Panc1 (cell line): ENCODE results near the gene MSH2. TPM values are rescaled to one million over a fixed set of nuclear protein-coding genes. Genes with fewer than 3 reads are reported as not detected.

ENCODE experiments used
- ATAC-seq: fragments of 200-7000 bp; cut with Tn5 transposase; 2 replicates; pipeline ENCODE4 v1.9.1; 2020; ENCODE audit warnings: mild to moderate bottlenecking, moderate library complexity
- BruUV-seq: library from RNA; stranded (reverse); fragments of 400-500 nt; replicated peaks from 2 replicates; lab custom pipeline; 2021; lab: Mats Ljungman, UMichigan
- CTCF ChIA-PET: fragments of 300-600 bp; sonication (Branson Sonifier 250); formaldehyde crosslinking; loops from one replicate; lab custom pipeline; 2022; ENCODE audit warnings: antibody characterized with exemption; lab: Charles Lee
- POLR2A ChIA-PET: fragments of 300-600 bp; sonication (Branson Sonifier 250); formaldehyde crosslinking; loops from one replicate; lab custom pipeline; 2022; ENCODE audit warnings: antibody characterized with exemption; lab: Charles Lee
- DNase-seq: peaks from one replicate; pipeline ENCODE4 v3.0.0-alpha.2; 2010; ENCODE audit warnings: low read depth, low spot score
- H3K27ac ChIP-seq: 2 replicates; pipeline ENCODE4 v1.5.1; 2011; ENCODE audit warnings: mild to moderate bottlenecking, low read length, inconsistent platforms
- H3K27me3 ChIP-seq: fragments of 200-500 bp; sonication (Bioruptor generic); 2 replicates; pipeline ENCODE4 v1.6.0; 2014; ENCODE audit warnings: low read length, inconsistent platforms; ENCODE audit not compliant: control insufficient read depth, insufficient read depth
- H3K36me3 ChIP-seq: fragments of 200-500 bp; sonication (Bioruptor generic); 2 replicates; pipeline ENCODE4 v1.5.1; 2014; ENCODE audit warnings: inconsistent platforms, mild to moderate bottlenecking, low read length, moderate library complexity; ENCODE audit not compliant: control insufficient read depth, insufficient read depth
- H3K4me1 ChIP-seq: 2 replicates; pipeline ENCODE4 v1.5.1; 2011; ENCODE audit warnings: inconsistent platforms, mild to moderate bottlenecking, low read length, moderate library complexity; ENCODE audit not compliant: control insufficient read depth, insufficient read depth
- H3K4me3 ChIP-seq, 2 experiments: 2 replicates each; pipeline ENCODE4 v1.5.1; 2011 to 2012; ENCODE audit warnings: low read depth in 2 of 2, low read length in 2 of 2, mild to moderate bottlenecking in 2 of 2, inconsistent platforms in 1 of 2, moderate library complexity in 1 of 2
- H3K9me3 ChIP-seq: fragments of 200-500 bp; sonication (Bioruptor generic); 2 replicates; pipeline ENCODE4 v1.5.1; 2014; ENCODE audit warnings: low read depth, mild to moderate bottlenecking, inconsistent platforms, low read length, moderate library complexity; ENCODE audit not compliant: control insufficient read depth, insufficient read depth
- POLR2AphosphoS5 ChIP-seq: IDR thresholded peaks from 2 replicates; pipeline ENCODE4 v1.6.1; 2012; ENCODE audit warnings: mild to moderate bottlenecking, low read depth, low read length, moderate library complexity
- SIN3A ChIP-seq: IDR thresholded peaks from 2 replicates; pipeline ENCODE4 v1.6.1; 2012; ENCODE audit warnings: low read depth, mild to moderate bottlenecking, low read length, moderate library complexity, borderline replicate concordance; ENCODE audit not compliant: insufficient read depth
- TCF7L2 ChIP-seq: IDR thresholded peaks from 2 replicates; pipeline ENCODE4 v1.6.1; 2011; ENCODE audit warnings: mild to moderate bottlenecking, low read depth, low read length, inconsistent platforms
- in situ Hi-C: cut with HindIII; loops from 2 replicates; pipeline ENCODE4 v1.10.0; 2016; ENCODE audit warnings: low sequenced_read_pairs, low pct_unique_long_range_greater_than_20kb
- intact Hi-C: fragments of 100-400 bp; cut with micrococcal nuclease; formaldehyde crosslinking; loops from one replicate; pipeline ENCODE4 v1.10.0; 2022; ENCODE audit not compliant: unreplicated experiment
- total RNA-seq: library from RNA; stranded (reverse); gene quantifications from one replicate; pipeline ENCODE4 v1.2.1, GENCODE V29; 2021; ENCODE audit not compliant: unreplicated experiment
- TF ChIP-seq, protein P1 (sequence below), 2 experiments: IDR thresholded peaks; 2 replicates each; pipeline ENCODE4 v1.6.1; 2011 to 2012; ENCODE audit warnings: low read depth in 2 of 2, control low read depth in 1 of 2, low read length in 1 of 2, mild to moderate bottlenecking in 1 of 2, moderate library complexity in 1 of 2; ENCODE audit not compliant: insufficient read depth in 1 of 2
- TF ChIP-seq, protein P2 (sequence below): fragments of 450-650 bp; IDR thresholded peaks from 2 replicates; pipeline ENCODE4 v1.5.1; 2017; ENCODE audit warnings: mild to moderate bottlenecking

MSH2 gene
- total RNA-seq, 1 experiment from 2014 or later, result 72.2 TPM

- TF ChIP-seq TCF7L2, result no peak
- TF ChIP-seq, protein P1, sequence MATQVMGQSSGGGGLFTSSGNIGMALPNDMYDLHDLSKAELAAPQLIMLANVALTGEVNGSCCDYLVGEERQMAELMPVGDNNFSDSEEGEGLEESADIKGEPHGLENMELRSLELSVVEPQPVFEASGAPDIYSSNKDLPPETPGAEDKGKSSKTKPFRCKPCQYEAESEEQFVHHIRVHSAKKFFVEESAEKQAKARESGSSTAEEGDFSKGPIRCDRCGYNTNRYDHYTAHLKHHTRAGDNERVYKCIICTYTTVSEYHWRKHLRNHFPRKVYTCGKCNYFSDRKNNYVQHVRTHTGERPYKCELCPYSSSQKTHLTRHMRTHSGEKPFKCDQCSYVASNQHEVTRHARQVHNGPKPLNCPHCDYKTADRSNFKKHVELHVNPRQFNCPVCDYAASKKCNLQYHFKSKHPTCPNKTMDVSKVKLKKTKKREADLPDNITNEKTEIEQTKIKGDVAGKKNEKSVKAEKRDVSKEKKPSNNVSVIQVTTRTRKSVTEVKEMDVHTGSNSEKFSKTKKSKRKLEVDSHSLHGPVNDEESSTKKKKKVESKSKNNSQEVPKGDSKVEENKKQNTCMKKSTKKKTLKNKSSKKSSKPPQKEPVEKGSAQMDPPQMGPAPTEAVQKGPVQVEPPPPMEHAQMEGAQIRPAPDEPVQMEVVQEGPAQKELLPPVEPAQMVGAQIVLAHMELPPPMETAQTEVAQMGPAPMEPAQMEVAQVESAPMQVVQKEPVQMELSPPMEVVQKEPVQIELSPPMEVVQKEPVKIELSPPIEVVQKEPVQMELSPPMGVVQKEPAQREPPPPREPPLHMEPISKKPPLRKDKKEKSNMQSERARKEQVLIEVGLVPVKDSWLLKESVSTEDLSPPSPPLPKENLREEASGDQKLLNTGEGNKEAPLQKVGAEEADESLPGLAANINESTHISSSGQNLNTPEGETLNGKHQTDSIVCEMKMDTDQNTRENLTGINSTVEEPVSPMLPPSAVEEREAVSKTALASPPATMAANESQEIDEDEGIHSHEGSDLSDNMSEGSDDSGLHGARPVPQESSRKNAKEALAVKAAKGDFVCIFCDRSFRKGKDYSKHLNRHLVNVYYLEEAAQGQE (IDR thresholded peaks at IDR 0.05; ENCODE audit: insufficient read depth in 1 of 2, low read depth in 2 of 2, low read length in 1 of 2), result no peak
- no peak for TF ChIP-seq SIN3A
- no peak for TF ChIP-seq POLR2AphosphoS5
- TF ChIP-seq, protein P2, sequence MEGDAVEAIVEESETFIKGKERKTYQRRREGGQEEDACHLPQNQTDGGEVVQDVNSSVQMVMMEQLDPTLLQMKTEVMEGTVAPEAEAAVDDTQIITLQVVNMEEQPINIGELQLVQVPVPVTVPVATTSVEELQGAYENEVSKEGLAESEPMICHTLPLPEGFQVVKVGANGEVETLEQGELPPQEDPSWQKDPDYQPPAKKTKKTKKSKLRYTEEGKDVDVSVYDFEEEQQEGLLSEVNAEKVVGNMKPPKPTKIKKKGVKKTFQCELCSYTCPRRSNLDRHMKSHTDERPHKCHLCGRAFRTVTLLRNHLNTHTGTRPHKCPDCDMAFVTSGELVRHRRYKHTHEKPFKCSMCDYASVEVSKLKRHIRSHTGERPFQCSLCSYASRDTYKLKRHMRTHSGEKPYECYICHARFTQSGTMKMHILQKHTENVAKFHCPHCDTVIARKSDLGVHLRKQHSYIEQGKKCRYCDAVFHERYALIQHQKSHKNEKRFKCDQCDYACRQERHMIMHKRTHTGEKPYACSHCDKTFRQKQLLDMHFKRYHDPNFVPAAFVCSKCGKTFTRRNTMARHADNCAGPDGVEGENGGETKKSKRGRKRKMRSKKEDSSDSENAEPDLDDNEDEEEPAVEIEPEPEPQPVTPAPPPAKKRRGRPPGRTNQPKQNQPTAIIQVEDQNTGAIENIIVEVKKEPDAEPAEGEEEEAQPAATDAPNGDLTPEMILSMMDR, result no peak
- H3K36me3 ChIP-seq, result no peaks in the 10 kb centered on the region
- in situ Hi-C loops, result no loop called here
- intact Hi-C loops, result no loop called here
- BruUV-seq, result no TSS peak
- no peak for ATAC-seq
- CTCF ChIA-PET, result no interaction called here
- no peaks in the 10 kb centered on the region for H3K9me3 ChIP-seq
- no peak for DNase-seq
- no peaks in the 10 kb centered on the region for H3K4me1 ChIP-seq
- no peak overlapping the region for H3K4me3 ChIP-seq
- H3K27ac ChIP-seq, result no peak overlapping the region
- H3K27me3 ChIP-seq, result no peaks in the 10 kb centered on the region
- POLR2A ChIA-PET, result no interaction called here
Measured at GRCh38 chr2:47381408-47381807, 21.5 kb upstream of the MSH2 start.

DNA sequence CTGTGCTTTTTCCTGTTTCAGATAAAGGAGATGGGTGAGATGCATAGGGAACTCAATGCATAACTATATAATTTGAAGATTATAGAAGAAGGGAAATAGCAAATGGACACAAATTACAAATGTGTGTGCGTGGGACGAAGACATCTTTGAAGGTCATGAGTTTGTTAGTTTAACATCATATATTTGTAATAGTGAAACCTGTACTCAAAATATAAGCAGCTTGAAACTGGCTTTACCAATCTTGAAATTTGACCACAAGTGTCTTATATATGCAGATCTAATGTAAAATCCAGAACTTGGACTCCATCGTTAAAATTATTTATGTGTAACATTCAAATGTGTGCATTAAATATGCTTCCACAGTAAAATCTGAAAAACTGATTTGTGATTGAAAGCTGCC lies 16.4 kb upstream of the MSH2 start:
- POLR2A ChIA-PET, result interaction anchor here (0.6 to 0.7 kb wide), 2 partner anchors 50 to 166 kb away, joined by 7 to 9 read pairs; no protein-coding TSS in a partner anchor
- in situ Hi-C loops (no loop called here), intact Hi-C loops (no loop called here)
- no peaks in the 10 kb centered on the region for H3K9me3 ChIP-seq
- H3K4me3 ChIP-seq, result no peak overlapping the region
- H3K27me3 ChIP-seq, result no peaks in the 10 kb centered on the region
- ATAC-seq (no peak), DNase-seq (no peak)
- no peaks in the 10 kb centered on the region for H3K36me3 ChIP-seq
- no TSS peak for BruUV-seq
- no peak for TF ChIP-seq POLR2AphosphoS5
- no peak for TF ChIP-seq SIN3A
- TF ChIP-seq, protein P2, result no peak
- TF ChIP-seq, protein P1 (IDR thresholded peaks at IDR 0.05; ENCODE audit: insufficient read depth in 1 of 2, low read depth in 2 of 2, low read length in 1 of 2), result no peak
- TF ChIP-seq TCF7L2, result no peak
- H3K4me1 ChIP-seq, result no peaks in the 10 kb centered on the region
- H3K27ac ChIP-seq, result no peak overlapping the region
- CTCF ChIA-PET, result interaction anchor here (0.6 to 3.1 kb wide), 4 partner anchors 43 to 64 kb away, joined by 4 to 128 read pairs (median 4); no protein-coding TSS in a partner anchor
